BJ (cell line): ENCODE measurements around the gene DNAJB4. TPM values are rescaled to one million over a fixed set of nuclear protein-coding genes. Genes with fewer than 3 reads are reported as not detected.

Source experiments
- CTCF ChIA-PET: fragments of 350-600 bp; formaldehyde crosslinking; extraction: SDS; loops from one replicate; lab custom pipeline; 2021; ENCODE audit warnings: antibody characterized with exemption, inconsistent platforms; lab: Yijun Ruan, JAX
- POLR2A ChIA-PET: fragments of 300-600 bp; sonication (Branson Sonifier 250); formaldehyde crosslinking; extraction: SDS; loops from one replicate; lab custom pipeline; 2021; ENCODE audit warnings: antibody characterized with exemption; lab: Charles Lee
- DNase-seq: peaks from one replicate; pipeline ENCODE4 v3.0.0-alpha.2; 2011; ENCODE audit warnings: low read depth
- H3K27me3 ChIP-seq: 2 replicates; pipeline ENCODE4 v1.6.0; 2011; ENCODE audit warnings: low read length; ENCODE audit not compliant: control insufficient read depth, insufficient read depth
- H3K36me3 ChIP-seq: 2 replicates; pipeline ENCODE4 v1.5.1; 2011; ENCODE audit warnings: low read length; ENCODE audit not compliant: control insufficient read depth, insufficient read depth
- H3K4me3 ChIP-seq: 2 replicates; pipeline ENCODE4 v1.5.1; 2011; ENCODE audit warnings: low read depth, mild to moderate bottlenecking, control low read depth, low read length
- CTCF ChIP-seq: IDR thresholded peaks from 2 replicates; pipeline ENCODE4 v1.5.1; 2011; ENCODE audit warnings: low read depth, mild to moderate bottlenecking, control low read depth, inconsistent platforms, low read length, moderate library complexity; ENCODE audit not compliant: insufficient read depth
- polyA plus RNA-seq: library from polyadenylated mRNA; depleted of rRNA; stranded (reverse); fragments of >200 nt; gene quantifications from 2 replicates; pipeline ENCODE4 v1.2.3, GENCODE V29; 2011

DNAJB4 gene
- polyA plus RNA-seq, 1 experiment, result 16.7 TPM

GRCh38 chr1:78038491-78038939 is 33.8 kb downstream of the DNAJB4 start:
- TF ChIP-seq CTCF, result no peak
- no peaks in the 10 kb centered on the region for H3K36me3 ChIP-seq
- no peaks in the 10 kb centered on the region for H3K27me3 ChIP-seq
- H3K4me3 ChIP-seq, result no peak overlapping the region
- ChIA-PET POLR2A (no interaction called here), CTCF (interaction anchor here (0.6 kb wide), 1 partner anchor 34 kb away, joined by 3 read pairs; no protein-coding TSS in a partner anchor)
- DNase-seq, result no peak

- ChIA-PET CTCF (no interaction called here), POLR2A (no interaction called here)
- Histone ChIP-seq H3K27me3 (no peaks in the 10 kb centered on the region), H3K36me3 (no peaks in the 10 kb centered on the region), H3K4me3 (no peak overlapping the region)
- no peak for DNase-seq
- no peak for TF ChIP-seq CTCF
Observed at GRCh38 chr1:78040484-78041089, 35.8 kb downstream of the DNAJB4 start.

- POLR2A ChIA-PET, result no interaction called here
- TF ChIP-seq CTCF, result no peak
- CTCF ChIA-PET, result interaction anchor here (0.6 to 1.3 kb wide), 3 partner anchors 10 to 1799 kb away, joined by 3 read pairs; no protein-coding TSS in a partner anchor
Observed at GRCh38 chr1:78043436-78043835, 38.7 kb downstream of the DNAJB4 start.

GRCh38 chr1:78044796-78045562 is 40.2 kb downstream of the DNAJB4 start:
- ChIA-PET POLR2A (no interaction called here), CTCF (interaction anchor here (0.5 kb wide), 1 partner anchor 110 kb away, joined by 7 read pairs; no protein-coding TSS in a partner anchor)
- no peak for TF ChIP-seq CTCF
- no peak for DNase-seq
- Histone ChIP-seq H3K27me3 (no peaks in the 10 kb centered on the region), H3K36me3 (no peaks in the 10 kb centered on the region), H3K4me3 (no peak overlapping the region)

More at GRCh38 chr1:78043436-78043835, 38.7 kb downstream of the DNAJB4 start:
- Histone ChIP-seq H3K4me3 (no peak overlapping the region), H3K27me3 (no peaks in the 10 kb centered on the region), H3K36me3 (no peaks in the 10 kb centered on the region)
- DNase-seq, result no peak

GRCh38 chr1:78045563-78045925 is 40.8 kb downstream of the DNAJB4 start:
- POLR2A ChIA-PET, result no interaction called here
- CTCF ChIA-PET, result interaction anchor here (0.5 kb wide), 1 partner anchor 110 kb away, joined by 7 read pairs; no protein-coding TSS in a partner anchor
- peak overlapping the region; percentile 58 for H3K4me3 ChIP-seq
- no peaks in the 10 kb centered on the region for H3K27me3 ChIP-seq
- no peaks in the 10 kb centered on the region for H3K36me3 ChIP-seq
- DNase-seq, result no peak
- no peak for TF ChIP-seq CTCF
